Bronchial epithelial cell (primary cell): ENCODE measurements around the gene ROGDI. TPM values are rescaled to one million over a fixed set of nuclear protein-coding genes. Genes with fewer than 3 reads are reported as not detected.

ENCODE experiments used
- DNase-seq: peaks from one replicate; pipeline ENCODE4 v3.0.0-alpha.2; 2010; ENCODE audit warnings: low read depth
- FAIRE-seq: peaks from 2 replicates; lab custom pipeline; 2011; peaks lifted over from hg19 to GRCh38; lab: Jason Lieb, UNC
- H3K27me3 ChIP-seq: 2 replicates; pipeline ENCODE4 v1.5.1; 2011; ENCODE audit warnings: low read length; ENCODE audit not compliant: control insufficient read depth, insufficient read depth
- H3K36me3 ChIP-seq: 2 replicates; pipeline ENCODE4 v1.5.1; 2011; ENCODE audit warnings: low read length; ENCODE audit not compliant: control insufficient read depth, insufficient read depth
- H3K4me3 ChIP-seq: 2 replicates; pipeline ENCODE4 v1.5.1; 2011; ENCODE audit warnings: mild to moderate bottlenecking, low read depth, low read length, control low read depth
- CTCF ChIP-seq: IDR thresholded peaks from 2 replicates; pipeline ENCODE4 v1.5.1; 2011; ENCODE audit warnings: mild to moderate bottlenecking, moderate library complexity, low read length, control low read depth, inconsistent platforms; ENCODE audit not compliant: insufficient read depth, severe bottlenecking
- total RNA-seq: library from RNA; depleted of rRNA; stranded (reverse); fragments of >200 nt; gene quantifications from 2 replicates; pipeline ENCODE4 v1.2.1, GENCODE V29; 2014

The ROGDI gene
- total RNA-seq, 1 donor from 2014 or later: 16.1 TPM

- Histone ChIP-seq H3K36me3 (no peaks in the 10 kb centered on the region), H3K27me3 (no peaks in the 10 kb centered on the region), H3K4me3 (no peak overlapping the region)
- no peak for TF ChIP-seq CTCF
- FAIRE-seq (no peak), DNase-seq (no peak)
Observed at GRCh38 chr16:4775005-4775404, 27.4 kb downstream of the ROGDI start.

GRCh38 chr16:4772351-4772750, 30.1 kb downstream of the ROGDI start:
- Histone ChIP-seq H3K36me3 (no peaks in the 10 kb centered on the region), H3K4me3 (no peak overlapping the region), H3K27me3 (no peaks in the 10 kb centered on the region)
- FAIRE-seq (no peak), DNase-seq (no peak)
- TF ChIP-seq CTCF: no peak

- DNase-seq (no peak), FAIRE-seq (no peak)
- no peak for TF ChIP-seq CTCF
- H3K27me3 ChIP-seq: no peaks in the 10 kb centered on the region
- H3K4me3 ChIP-seq: no peak overlapping the region
- no peaks in the 10 kb centered on the region for H3K36me3 ChIP-seq
Observed at GRCh38 chr16:4771646-4772045, 30.8 kb downstream of the ROGDI start.

- TF ChIP-seq CTCF: no peak
- Histone ChIP-seq H3K27me3 (no peaks in the 10 kb centered on the region), H3K4me3 (no peak overlapping the region), H3K36me3 (peaks cover 3% of the 10 kb centered on the region)
- no peak for DNase-seq
- no peak for FAIRE-seq
Observed at GRCh38 chr16:4769306-4769638, 33.2 kb downstream of the ROGDI start.

- Histone ChIP-seq H3K36me3 (peaks cover 5% of the 10 kb centered on the region), H3K27me3 (no peaks in the 10 kb centered on the region), H3K4me3 (peak overlapping the region; percentile 54)
- FAIRE-seq: no peak
- TF ChIP-seq CTCF: no peak
- peak; percentile 87 for DNase-seq
Observed at GRCh38 chr16:4768549-4769305, 33.7 kb downstream of the ROGDI start.
